MCF 10A (cell line): ENCODE data around the gene MAEA. TPM values are rescaled to one million over a fixed set of nuclear protein-coding genes. Genes with fewer than 3 reads are reported as not detected.

Source experiments
- BruUV-seq: library from RNA; stranded (reverse); fragments of 400-500 nt; replicated peaks from 2 replicates; lab custom pipeline; 2021; lab: Mats Ljungman, UMichigan
- CTCF ChIA-PET: fragments of 300-600 bp; sonication (Branson Sonifier 250); formaldehyde crosslinking; extraction: SDS; loops from one replicate; lab custom pipeline; 2021; ENCODE audit warnings: antibody characterized with exemption, inconsistent platforms; lab: Yijun Ruan, JAX
- POLR2A ChIA-PET: fragments of 300-600, 350-650 bp; sonication (Branson Sonifier 250); formaldehyde crosslinking; extraction: SDS; loops from one replicate; lab custom pipeline; 2020; ENCODE audit warnings: antibody characterized with exemption, inconsistent platforms; lab: Yijun Ruan, JAX
- DNase-seq: peaks from one replicate; pipeline ENCODE4 v3.0.0-alpha.2; 2018; ENCODE audit not compliant: unreplicated experiment
- H3K27ac Mint-ChIP-seq: one replicate; pipeline ENCODE4 v1.8.0; 2022; ENCODE audit warnings: mild to moderate bottlenecking, low read depth, mixed read lengths; ENCODE audit not compliant: unreplicated experiment
- H3K27me3 Mint-ChIP-seq: one replicate; pipeline ENCODE4 v1.8.0; 2022; ENCODE audit warnings: mixed read lengths; ENCODE audit not compliant: insufficient read depth, unreplicated experiment
- H3K36me3 Mint-ChIP-seq: one replicate; pipeline ENCODE4 v1.8.0; 2022; ENCODE audit warnings: mild to moderate bottlenecking, moderate library complexity, mixed read lengths; ENCODE audit not compliant: insufficient read depth, unreplicated experiment
- H3K4me1 Mint-ChIP-seq: one replicate; pipeline ENCODE4 v1.8.0; 2022; ENCODE audit warnings: mixed read lengths; ENCODE audit not compliant: insufficient read depth, unreplicated experiment
- H3K4me3 Mint-ChIP-seq: one replicate; pipeline ENCODE4 v1.8.0; 2022; ENCODE audit warnings: mild to moderate bottlenecking, moderate library complexity, mixed read lengths; ENCODE audit not compliant: unreplicated experiment
- H3K9me3 Mint-ChIP-seq: one replicate; pipeline ENCODE4 v1.8.0; 2022; ENCODE audit warnings: mixed read lengths; ENCODE audit not compliant: unreplicated experiment
- intact Hi-C: fragments of 100-400 bp; cut with micrococcal nuclease; formaldehyde crosslinking; loops from 2 replicates; pipeline ENCODE4 v1.14.1; 2022
- total RNA-seq: library from RNA; stranded (reverse); gene quantifications from 2 replicates; pipeline ENCODE4 v1.2.3, GENCODE V29; 2022
- TF ChIP-seq, protein P1 (sequence below): fragments of 200-600 bp; IDR thresholded peaks from one replicate; pipeline ENCODE4 v1.8.0; 2022; ENCODE audit warnings: antibody characterized with exemption, mild to moderate bottlenecking; ENCODE audit not compliant: unreplicated experiment

MAEA gene
- total RNA-seq, 1 experiment from 2014 or later = 89.6 TPM

GRCh38 chr4:1302159-1302558, 12.5 kb downstream of the MAEA start:
- H3K36me3 Mint-ChIP-seq = peaks cover 39% of the 10 kb centered on the region

GRCh38 chr4:1305261-1305711, 15.6 kb downstream of the MAEA start:
- H3K27me3 Mint-ChIP-seq = no peaks in the 10 kb centered on the region
- H3K36me3 Mint-ChIP-seq = peaks cover 42% of the 10 kb centered on the region
- CTCF ChIA-PET = interaction anchor here (0.6 kb wide), 1 partner anchor 88 kb away, joined by 3 read pairs; no protein-coding TSS in a partner anchor
- no TSS peak for BruUV-seq
- POLR2A ChIA-PET = no interaction called here
- H3K4me1 Mint-ChIP-seq = peaks cover 38% of the 10 kb centered on the region
- no peak for DNase-seq
- no peak overlapping the region for H3K4me3 Mint-ChIP-seq
- intact Hi-C loops = no loop called here
- peak overlapping the region; percentile 44 for H3K27ac Mint-ChIP-seq
- no peaks in the 10 kb centered on the region for H3K9me3 Mint-ChIP-seq
- TF ChIP-seq, protein P1, sequence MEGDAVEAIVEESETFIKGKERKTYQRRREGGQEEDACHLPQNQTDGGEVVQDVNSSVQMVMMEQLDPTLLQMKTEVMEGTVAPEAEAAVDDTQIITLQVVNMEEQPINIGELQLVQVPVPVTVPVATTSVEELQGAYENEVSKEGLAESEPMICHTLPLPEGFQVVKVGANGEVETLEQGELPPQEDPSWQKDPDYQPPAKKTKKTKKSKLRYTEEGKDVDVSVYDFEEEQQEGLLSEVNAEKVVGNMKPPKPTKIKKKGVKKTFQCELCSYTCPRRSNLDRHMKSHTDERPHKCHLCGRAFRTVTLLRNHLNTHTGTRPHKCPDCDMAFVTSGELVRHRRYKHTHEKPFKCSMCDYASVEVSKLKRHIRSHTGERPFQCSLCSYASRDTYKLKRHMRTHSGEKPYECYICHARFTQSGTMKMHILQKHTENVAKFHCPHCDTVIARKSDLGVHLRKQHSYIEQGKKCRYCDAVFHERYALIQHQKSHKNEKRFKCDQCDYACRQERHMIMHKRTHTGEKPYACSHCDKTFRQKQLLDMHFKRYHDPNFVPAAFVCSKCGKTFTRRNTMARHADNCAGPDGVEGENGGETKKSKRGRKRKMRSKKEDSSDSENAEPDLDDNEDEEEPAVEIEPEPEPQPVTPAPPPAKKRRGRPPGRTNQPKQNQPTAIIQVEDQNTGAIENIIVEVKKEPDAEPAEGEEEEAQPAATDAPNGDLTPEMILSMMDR = no peak

More at GRCh38 chr4:1302159-1302558, 12.5 kb downstream of the MAEA start:
- peak overlapping the region; percentile 70 for H3K27ac Mint-ChIP-seq
- POLR2A ChIA-PET = interaction anchor here (2.0 to 4.0 kb wide), 3 partner anchors 11 to 46 kb away, joined by 9 to 87 read pairs (median 29); partner anchors contain the start of gene MAEA
- H3K4me1 Mint-ChIP-seq = peaks cover 39% of the 10 kb centered on the region
- DNase-seq = no peak
- BruUV-seq = no TSS peak
- CTCF ChIA-PET = interaction anchor here (1.1 kb wide), 1 partner anchor 21 kb away, joined by 3 read pairs; no protein-coding TSS in a partner anchor
- no peaks in the 10 kb centered on the region for H3K9me3 Mint-ChIP-seq
- TF ChIP-seq, protein P1 = no peak
- intact Hi-C loops = loop anchor here (5.0 kb wide), 1 partner anchor 45 kb away; the partner anchor contains the start of gene UVSSA
- no peak overlapping the region for H3K4me3 Mint-ChIP-seq
- no peaks in the 10 kb centered on the region for H3K27me3 Mint-ChIP-seq

DNA sequence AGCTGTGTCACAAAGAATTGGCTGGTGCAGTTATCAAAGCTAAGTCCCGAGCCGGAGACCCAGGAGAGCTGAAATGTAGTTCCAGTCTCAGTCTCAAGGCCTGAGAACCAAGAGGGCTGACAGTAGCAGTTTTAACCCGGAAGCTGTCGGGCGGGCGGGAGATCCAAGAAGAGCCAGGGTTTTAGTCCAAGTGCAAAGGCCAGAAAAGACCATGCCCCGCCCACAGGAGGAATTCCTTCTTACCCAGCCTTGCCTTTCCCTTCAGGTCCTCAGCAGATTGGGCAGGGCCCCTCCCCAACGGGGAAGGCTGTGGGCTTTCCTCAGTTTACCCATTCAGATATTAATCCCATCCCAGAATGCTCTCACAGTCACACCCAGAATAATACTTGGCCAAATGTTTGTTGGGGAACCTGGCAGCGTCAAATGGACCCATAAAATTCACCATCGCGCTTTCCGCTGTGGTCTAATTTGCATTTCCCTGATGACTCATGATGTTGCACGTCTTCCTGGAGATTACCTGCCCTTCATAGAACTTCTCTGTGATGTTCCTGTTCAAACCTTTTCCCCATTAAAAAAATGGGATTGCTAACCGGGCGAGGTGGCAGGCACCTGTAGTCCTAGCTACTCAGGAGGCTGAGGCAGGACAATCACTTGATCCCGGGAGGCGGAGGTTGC, 16.2 kb downstream of the MAEA start:
- H3K27ac Mint-ChIP-seq = no peak overlapping the region
- BruUV-seq = no TSS peak
- peaks cover 34% of the 10 kb centered on the region for H3K4me1 Mint-ChIP-seq
- CTCF ChIA-PET = interaction anchor here (0.6 kb wide), 1 partner anchor 89 kb away, joined by 3 read pairs; no protein-coding TSS in a partner anchor
- POLR2A ChIA-PET = interaction anchor here (0.7 to 1.2 kb wide), 3 partner anchors 8 to 42 kb away, joined by 3 to 4 read pairs (median 3); no protein-coding TSS in a partner anchor
- TF ChIP-seq, protein P1 = no peak
- no peak for DNase-seq
- intact Hi-C loops = no loop called here
- H3K36me3 Mint-ChIP-seq = peaks cover 45% of the 10 kb centered on the region
- H3K9me3 Mint-ChIP-seq = no peaks in the 10 kb centered on the region
- H3K4me3 Mint-ChIP-seq = no peak overlapping the region
- H3K27me3 Mint-ChIP-seq = no peaks in the 10 kb centered on the region
